ENCODE results near the gene IL22. TPM values are rescaled to one million over a fixed set of nuclear protein-coding genes. Genes with fewer than 3 reads are reported as not detected.

Gene IL22
- total RNA-seq, 1 donor from 2014 or later = not detected

DNA sequence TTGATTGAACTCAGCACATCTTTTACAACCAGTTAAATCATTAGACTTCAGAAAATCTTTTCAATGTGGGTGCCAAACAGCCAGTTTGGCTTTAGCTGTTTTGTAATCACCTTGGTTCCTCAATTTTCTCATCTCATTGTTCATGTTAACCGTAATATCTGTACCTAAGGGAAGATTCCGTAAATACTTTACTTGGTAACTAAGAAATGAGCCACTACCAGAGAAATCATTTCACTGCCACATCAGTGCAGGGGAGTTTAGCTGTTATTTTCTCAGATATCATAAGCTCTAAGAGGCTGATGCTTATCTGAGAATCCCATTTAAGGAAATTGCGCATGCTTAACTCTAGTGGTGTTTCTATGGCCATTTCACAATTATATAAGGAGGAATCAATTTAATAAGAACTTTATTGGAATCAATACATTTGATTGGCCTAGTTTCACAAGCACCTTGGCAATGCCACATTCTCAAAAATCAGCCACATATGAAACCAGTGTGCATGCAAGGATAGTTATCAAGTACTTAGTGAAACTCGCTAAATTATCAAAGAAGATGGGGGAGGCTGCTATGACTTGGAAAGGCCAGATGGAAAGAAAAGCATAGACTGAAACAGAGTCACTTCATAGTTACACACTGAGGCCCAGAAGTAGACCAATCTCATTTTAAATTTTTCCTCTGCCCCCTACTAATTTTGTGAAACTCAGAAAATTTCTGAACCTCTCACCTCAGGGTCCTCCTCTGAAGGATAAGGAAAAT lies 28.1 kb upstream of the IL22 start:
- TF ChIP-seq, protein P1, sequence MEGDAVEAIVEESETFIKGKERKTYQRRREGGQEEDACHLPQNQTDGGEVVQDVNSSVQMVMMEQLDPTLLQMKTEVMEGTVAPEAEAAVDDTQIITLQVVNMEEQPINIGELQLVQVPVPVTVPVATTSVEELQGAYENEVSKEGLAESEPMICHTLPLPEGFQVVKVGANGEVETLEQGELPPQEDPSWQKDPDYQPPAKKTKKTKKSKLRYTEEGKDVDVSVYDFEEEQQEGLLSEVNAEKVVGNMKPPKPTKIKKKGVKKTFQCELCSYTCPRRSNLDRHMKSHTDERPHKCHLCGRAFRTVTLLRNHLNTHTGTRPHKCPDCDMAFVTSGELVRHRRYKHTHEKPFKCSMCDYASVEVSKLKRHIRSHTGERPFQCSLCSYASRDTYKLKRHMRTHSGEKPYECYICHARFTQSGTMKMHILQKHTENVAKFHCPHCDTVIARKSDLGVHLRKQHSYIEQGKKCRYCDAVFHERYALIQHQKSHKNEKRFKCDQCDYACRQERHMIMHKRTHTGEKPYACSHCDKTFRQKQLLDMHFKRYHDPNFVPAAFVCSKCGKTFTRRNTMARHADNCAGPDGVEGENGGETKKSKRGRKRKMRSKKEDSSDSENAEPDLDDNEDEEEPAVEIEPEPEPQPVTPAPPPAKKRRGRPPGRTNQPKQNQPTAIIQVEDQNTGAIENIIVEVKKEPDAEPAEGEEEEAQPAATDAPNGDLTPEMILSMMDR (IDR thresholded peaks at IDR 0.05; ENCODE audit: partially characterized antibody, unreplicated experiment) = no peak
- Mint-ChIP-seq H3K4me1 (ENCODE audit: low read depth, unreplicated experiment) (no peaks in the 10 kb centered on the region), H3K4me3 (ENCODE audit: unreplicated experiment) (no peak overlapping the region), H3K9me3 (ENCODE audit: unreplicated experiment) (no peaks in the 10 kb centered on the region), H3K27ac (ENCODE audit: unreplicated experiment) (no peak overlapping the region), H3K27me3 (ENCODE audit: unreplicated experiment) (no peaks in the 10 kb centered on the region), H3K36me3 (ENCODE audit: unreplicated experiment) (no peaks in the 10 kb centered on the region)
- no peak for DNase-seq

DNA sequence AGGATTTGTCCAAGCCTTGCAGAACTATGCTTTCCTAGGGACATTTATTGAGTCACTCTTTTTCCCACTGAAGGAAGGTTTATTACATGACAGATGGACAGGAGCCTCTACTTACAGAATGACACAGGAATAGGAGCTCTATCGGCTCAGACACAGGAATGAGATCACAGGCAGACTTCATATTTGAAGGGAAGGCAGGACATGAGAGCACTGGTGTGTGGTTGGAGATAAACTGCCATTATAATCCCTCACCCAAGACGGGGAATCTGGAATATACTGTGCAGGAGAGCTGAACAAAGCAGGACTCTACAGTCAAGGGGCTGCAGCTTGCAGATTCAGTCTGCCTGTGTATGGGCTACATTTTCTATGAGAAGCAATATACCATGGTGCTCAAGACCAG lies 26.8 kb upstream of the IL22 start:
- TF ChIP-seq, protein P1 (IDR thresholded peaks at IDR 0.05; ENCODE audit: partially characterized antibody, unreplicated experiment) = no peak
- Mint-ChIP-seq H3K4me1 (ENCODE audit: low read depth, unreplicated experiment) (no peaks in the 10 kb centered on the region), H3K36me3 (ENCODE audit: unreplicated experiment) (no peaks in the 10 kb centered on the region), H3K4me3 (ENCODE audit: unreplicated experiment) (no peak overlapping the region), H3K9me3 (ENCODE audit: unreplicated experiment) (no peaks in the 10 kb centered on the region), H3K27me3 (ENCODE audit: unreplicated experiment) (no peaks in the 10 kb centered on the region), H3K27ac (ENCODE audit: unreplicated experiment) (no peak overlapping the region)
- no peak for DNase-seq

DNA sequence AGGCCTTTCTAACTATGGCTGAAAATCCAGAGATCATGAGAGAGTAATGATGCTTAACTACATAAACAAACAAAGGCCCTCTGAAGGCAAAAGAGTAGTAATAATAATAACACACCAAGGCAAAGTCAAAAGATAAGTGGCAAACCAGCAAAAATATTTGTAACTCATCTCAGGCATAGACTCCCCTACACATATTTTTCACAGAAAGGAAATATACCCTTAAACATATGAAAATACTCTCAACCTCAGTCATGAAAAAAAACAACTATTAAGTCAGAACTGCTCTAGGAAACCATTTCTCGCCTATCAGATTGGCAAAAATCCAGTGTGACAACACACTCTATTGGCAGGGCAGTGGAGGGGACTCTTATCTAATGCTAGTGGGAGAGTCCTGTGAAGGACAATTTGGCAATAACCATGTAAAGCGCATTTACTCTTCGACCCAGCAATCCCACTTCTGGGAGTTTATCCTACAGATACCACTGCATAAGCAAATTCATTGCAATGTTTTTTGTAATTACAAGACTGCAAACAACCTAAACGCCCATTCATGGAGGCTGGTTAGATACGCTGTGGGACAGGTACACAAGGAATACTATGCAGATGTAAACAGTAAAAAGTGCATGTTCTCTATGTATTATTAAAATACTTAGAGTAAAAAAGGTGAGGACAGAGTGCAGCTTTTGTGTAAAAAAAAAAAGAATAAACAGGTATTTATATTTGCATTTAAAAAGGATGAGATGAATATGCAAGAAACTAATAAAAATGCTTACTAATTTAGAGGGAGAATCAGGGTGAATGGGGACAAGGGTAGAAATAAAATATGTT lies 26.0 kb upstream of the IL22 start:
- H3K27me3 Mint-ChIP-seq (ENCODE audit: unreplicated experiment) = no peaks in the 10 kb centered on the region
- H3K4me3 Mint-ChIP-seq (ENCODE audit: unreplicated experiment) = no peak overlapping the region
- no peaks in the 10 kb centered on the region for H3K4me1 Mint-ChIP-seq (ENCODE audit: low read depth, unreplicated experiment)
- TF ChIP-seq, protein P1 (IDR thresholded peaks at IDR 0.05; ENCODE audit: partially characterized antibody, unreplicated experiment) = no peak
- H3K36me3 Mint-ChIP-seq (ENCODE audit: unreplicated experiment) = no peaks in the 10 kb centered on the region
- H3K9me3 Mint-ChIP-seq (ENCODE audit: unreplicated experiment) = no peaks in the 10 kb centered on the region
- H3K27ac Mint-ChIP-seq (ENCODE audit: unreplicated experiment) = no peak overlapping the region
- no peak for DNase-seq

DNA sequence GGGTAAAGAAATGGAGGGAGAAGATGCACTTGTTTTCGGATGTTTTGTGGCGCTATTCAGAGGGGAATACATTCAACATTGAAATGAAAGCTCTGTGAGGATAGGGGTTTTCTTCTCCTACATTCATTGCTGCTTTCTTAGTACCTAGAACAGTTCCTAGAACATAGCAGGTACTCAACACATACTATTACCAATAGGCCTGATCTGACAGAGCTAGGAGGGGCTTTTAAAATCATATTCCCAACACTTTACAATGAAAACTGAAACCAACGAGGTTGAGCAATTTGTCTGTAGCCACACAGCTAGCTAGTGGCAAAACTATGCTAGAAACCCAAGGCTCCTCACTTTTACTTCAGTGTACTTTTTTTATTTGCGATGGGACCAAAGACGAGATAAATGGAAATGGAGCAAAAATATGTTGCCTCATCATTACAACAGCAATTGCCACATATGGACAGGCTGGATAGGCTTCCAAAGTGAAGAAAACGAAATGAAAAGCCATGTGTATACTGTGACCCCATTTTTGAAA lies 23.1 kb upstream of the IL22 start:
- Mint-ChIP-seq H3K4me3 (ENCODE audit: unreplicated experiment) (no peak overlapping the region), H3K36me3 (ENCODE audit: unreplicated experiment) (no peaks in the 10 kb centered on the region), H3K27me3 (ENCODE audit: unreplicated experiment) (no peaks in the 10 kb centered on the region), H3K27ac (ENCODE audit: unreplicated experiment) (no peak overlapping the region), H3K9me3 (ENCODE audit: unreplicated experiment) (no peaks in the 10 kb centered on the region), H3K4me1 (ENCODE audit: low read depth, unreplicated experiment) (no peaks in the 10 kb centered on the region)
- no peak for DNase-seq
- TF ChIP-seq, protein P1 (IDR thresholded peaks at IDR 0.05; ENCODE audit: partially characterized antibody, unreplicated experiment) = no peak

Measured in glutamatergic neuron (in vitro differentiated cells).